Colonic mucosa (tissue), 4 donors: ENCODE data around the gene ARTN. TPM values are rescaled to one million over a fixed set of nuclear protein-coding genes. Genes with fewer than 3 reads are reported as not detected.

Experiments used
- DNase-seq: peaks from one replicate; pipeline ENCODE4 v3.0.0-alpha.2; 2020
- H3K27ac ChIP-seq: fragments of 200-600 bp; one replicate; pipeline ENCODE4 v1.8.0; 2021
- H3K27me3 ChIP-seq: fragments of 200-600 bp; one replicate; pipeline ENCODE4 v1.8.0; 2021
- H3K36me3 ChIP-seq: fragments of 200-600 bp; one replicate; pipeline ENCODE4 v1.8.0; 2021
- H3K4me1 ChIP-seq: fragments of 200-600 bp; one replicate; pipeline ENCODE4 v1.8.0; 2021; ENCODE audit warnings: mild to moderate bottlenecking
- H3K4me3 ChIP-seq: fragments of 200-600 bp; one replicate; pipeline ENCODE4 v1.8.0; 2021
- H3K9ac ChIP-seq, 2 donors: one replicate each; pipeline ENCODE4 v1.7.0; 2013; ENCODE audit warnings: control low read depth in 2 of 2, low read depth in 2 of 2, low read length in 2 of 2
- H3K9me3 ChIP-seq: fragments of 200-600 bp; one replicate; pipeline ENCODE4 v1.8.0; 2021
- CTCF ChIP-seq: fragments of 200-600 bp; IDR thresholded peaks from one replicate; pipeline ENCODE4 v1.8.0; 2022; ENCODE audit warnings: antibody characterized with exemption, mild to moderate bottlenecking
- intact Hi-C: fragments of 100-400 bp; cut with DNase I; formaldehyde crosslinking; loops from one replicate; pipeline ENCODE4 v1.14.1; 2022
- total RNA-seq, 2 donors: library from RNA; stranded (reverse); fragmentation: NEBNext Ultra II Directional in 1 of 2; extraction: Animal tissue kit (Norgen Biotek cat#: 25700) in 1 of 2; gene quantifications; one replicate each; pipeline ENCODE4 v1.2.1, GENCODE V29; 2021
- donor health status: healthy.
- donor health status: DM: no; HTN: no; CAD: no.
- donor health status: DM: no; HTN: no; CAD: no.

The ARTN gene
- total RNA-seq, 2 donors from 2014 or later = 5.1 to 8.3 TPM

- no peak for TF ChIP-seq CTCF
- Histone ChIP-seq H3K27ac (no peak overlapping the region), H3K4me1 (no peaks in the 10 kb centered on the region), H3K4me3 (no peak overlapping the region), H3K36me3 (no peaks in the 10 kb centered on the region), H3K9ac (no peak overlapping the region), H3K27me3 (no peaks in the 10 kb centered on the region), H3K9me3 (no peaks in the 10 kb centered on the region)
- DNase-seq = no peak
- intact Hi-C loops = no loop called here
Observed at GRCh38 chr1:43908226-43908625, 25.4 kb upstream of the ARTN start.

GRCh38 chr1:43908858-43909257 lies 24.7 kb upstream of the ARTN start:
- Histone ChIP-seq H3K4me1 (no peaks in the 10 kb centered on the region), H3K9me3 (no peaks in the 10 kb centered on the region), H3K4me3 (no peak overlapping the region), H3K27ac (no peak overlapping the region), H3K27me3 (no peaks in the 10 kb centered on the region), H3K36me3 (no peaks in the 10 kb centered on the region), H3K9ac (no peak overlapping the region)
- intact Hi-C loops = no loop called here
- no peak for TF ChIP-seq CTCF
- no peak for DNase-seq

GRCh38 chr1:43910343-43910742 lies 23.3 kb upstream of the ARTN start:
- Histone ChIP-seq H3K27ac (no peak overlapping the region), H3K4me1 (no peaks in the 10 kb centered on the region), H3K36me3 (no peaks in the 10 kb centered on the region), H3K9me3 (no peaks in the 10 kb centered on the region), H3K9ac (no peak overlapping the region), H3K27me3 (no peaks in the 10 kb centered on the region), H3K4me3 (no peak overlapping the region)
- DNase-seq = no peak
- intact Hi-C loops = no loop called here
- no peak for TF ChIP-seq CTCF

GRCh38 chr1:43912607-43913006 lies 21.0 kb upstream of the ARTN start:
- Histone ChIP-seq H3K9ac (peak overlapping the region in 1 of 2 donors; percentile 5), H3K27ac (no peak overlapping the region), H3K4me1 (no peaks in the 10 kb centered on the region), H3K27me3 (no peaks in the 10 kb centered on the region), H3K4me3 (no peak overlapping the region), H3K36me3 (no peaks in the 10 kb centered on the region), H3K9me3 (no peaks in the 10 kb centered on the region)
- intact Hi-C loops = no loop called here
- DNase-seq = no peak
- no peak for TF ChIP-seq CTCF

GRCh38 chr1:43913051-43913501 lies 20.5 kb upstream of the ARTN start:
- TF ChIP-seq CTCF = no peak
- peak; percentile 33 for DNase-seq
- intact Hi-C loops = no loop called here
- Histone ChIP-seq H3K9ac (no peak overlapping the region), H3K4me3 (no peak overlapping the region), H3K9me3 (no peaks in the 10 kb centered on the region), H3K27ac (no peak overlapping the region), H3K4me1 (no peaks in the 10 kb centered on the region), H3K27me3 (no peaks in the 10 kb centered on the region), H3K36me3 (no peaks in the 10 kb centered on the region)
